HepG2 (cell line): Measurements from ENCODE around the gene HSCB. TPM values are rescaled to one million over a fixed set of nuclear protein-coding genes. Genes with fewer than 3 reads are reported as not detected.

Experiments used
- ATAC-seq: fragments of 200-7000 bp; cut with Tn5 transposase; 3 replicates; pipeline ENCODE4 v1.9.1; 2020; ENCODE audit warnings: mild to moderate bottlenecking, moderate library complexity
- BruUV-seq: library from RNA; stranded (reverse); fragments of 400-500 nt; replicated peaks from 2 replicates; lab custom pipeline; 2021; lab: Mats Ljungman, UMichigan
- CTCF ChIA-PET: fragments of 300-600 bp; formaldehyde crosslinking; extraction: SDS; loops from one replicate; lab custom pipeline; 2021; ENCODE audit warnings: low total read pairs, inconsistent platforms, low intra/inter-chr PET ratio; lab: Yijun Ruan, JAX
- POLR2A ChIA-PET: fragments of 350-600 bp; sonication (Branson Sonifier 250); formaldehyde crosslinking; loops from one replicate; lab custom pipeline; 2020; ENCODE audit warnings: antibody characterized with exemption, inconsistent platforms; lab: Yijun Ruan, JAX
- DNase-seq: peaks from one replicate; pipeline ENCODE4 v3.0.0-alpha.2; 2015; ENCODE audit warnings: low spot score
- FAIRE-seq: peaks from 3 replicates; lab custom pipeline; 2011; peaks lifted over from hg19 to GRCh38; lab: Jason Lieb, UNC
- H2AFZ ChIP-seq: one replicate; pipeline ENCODE4 v1.6.1; 2011; ENCODE audit warnings: low read length, inconsistent platforms
- H3K27ac ChIP-seq: fragments of 300-600 bp; 3 replicates; pipeline ENCODE4 v1.8.0; 2011; ENCODE audit warnings: mixed run types, mild to moderate bottlenecking, mixed read lengths, low read length, inconsistent platforms; ENCODE audit not compliant: insufficient read depth; ENCODE audit errors: extremely low read length
- H3K27me3 ChIP-seq, 2 experiments: fragments of 200-600 bp in 1 of 2; 2 replicates in 1 of 2; 3 replicates in 1 of 2; pipeline versions ENCODE4 v1.6.0 to v1.8.0; 2011; ENCODE audit warnings: low read length in 2 of 2, mild to moderate bottlenecking in 2 of 2, moderate library complexity in 2 of 2, inconsistent platforms in 1 of 2; ENCODE audit not compliant: insufficient read depth in 2 of 2, control insufficient read depth in 1 of 2
- H3K36me3 ChIP-seq, 2 experiments: fragments of 200-600 bp in 1 of 2; replicated peaks in 1 of 2; 2 replicates in 1 of 2; 3 replicates in 1 of 2; pipeline versions ENCODE4 v1.5.1 to v1.8.0; 2011; ENCODE audit warnings: low read length in 2 of 2, inconsistent platforms in 1 of 2; ENCODE audit not compliant: insufficient read depth in 2 of 2, control insufficient read depth in 1 of 2
- H3K4me1 ChIP-seq: 2 replicates; pipeline ENCODE4 v1.5.1; 2012; ENCODE audit warnings: low read length, inconsistent platforms; ENCODE audit not compliant: insufficient read depth
- H3K4me2 ChIP-seq: 2 replicates; pipeline ENCODE4 v1.6.0; 2011; ENCODE audit warnings: low read depth, low read length, inconsistent platforms
- H3K4me3 ChIP-seq, 3 experiments: fragments of 200-600 bp in 1 of 3; sonication (generic), shearing (Covaris generic) in 1 of 3; replicated peaks in 1 of 3; 2 replicates each; pipeline ENCODE4 v1.5.1; 2011 to 2016; ENCODE audit warnings: low read length in 3 of 3, inconsistent platforms in 2 of 3, low read depth in 2 of 3, mild to moderate bottlenecking in 2 of 3, control low read depth in 1 of 3, mixed read lengths in 1 of 3; ENCODE audit not compliant: insufficient read depth in 1 of 3
- H3K79me2 ChIP-seq: one replicate; pipeline ENCODE4 v1.6.1; 2011; ENCODE audit warnings: low read length, inconsistent platforms; ENCODE audit not compliant: insufficient read depth
- H3K9ac ChIP-seq: 2 replicates; pipeline ENCODE4 v1.6.0; 2011; ENCODE audit warnings: mild to moderate bottlenecking, low read depth, low read length, inconsistent platforms; ENCODE audit not compliant: insufficient read depth
- H3K9me3 ChIP-seq: 2 replicates; pipeline ENCODE4 v1.5.1; 2012; ENCODE audit warnings: mild to moderate bottlenecking, low read length
- H4K20me1 ChIP-seq: 2 replicates; pipeline ENCODE4 v1.6.0; 2011; ENCODE audit warnings: inconsistent platforms, mild to moderate bottlenecking, low read length, moderate library complexity; ENCODE audit not compliant: insufficient read depth
- FOSL2 ChIP-seq: sonication (generic); formaldehyde crosslinking; IDR thresholded peaks from 2 replicates; pipeline ENCODE4 v1.4.0; 2020; ENCODE audit warnings: missing genetic modification reagents
- JUN ChIP-seq: sonication (generic); formaldehyde crosslinking; IDR thresholded peaks from 2 replicates; pipeline ENCODE4 v1.4.0; 2020; ENCODE audit warnings: mild to moderate bottlenecking, missing genetic modification reagents
- MEF2D ChIP-seq: sonication (generic); formaldehyde crosslinking; IDR thresholded peaks from 2 replicates; pipeline ENCODE4 v1.5.1; 2020; ENCODE audit warnings: mild to moderate bottlenecking, missing genetic modification reagents
- NCOA1 ChIP-seq: sonication (generic); formaldehyde crosslinking; IDR thresholded peaks from 2 replicates; pipeline ENCODE4 v1.9.0; 2021; ENCODE audit warnings: missing genetic modification reagents
- ZMYM3 ChIP-seq: sonication (generic); formaldehyde crosslinking; IDR thresholded peaks from 2 replicates; pipeline ENCODE4 v1.5.1; 2020; ENCODE audit warnings: mild to moderate bottlenecking, missing genetic modification reagents
- ZNF263 ChIP-seq: sonication (generic); formaldehyde crosslinking; IDR thresholded peaks from 2 replicates; pipeline ENCODE4 v1.4.0; 2020; ENCODE audit warnings: missing genetic modification reagents
- ZNF3 ChIP-seq: IDR thresholded peaks from 2 replicates; pipeline ENCODE4 v1.7.0; 2017; ENCODE audit warnings: inconsistent platforms
- ZNF749 ChIP-seq: sonication (generic); formaldehyde crosslinking; IDR thresholded peaks from 2 replicates; pipeline ENCODE4 v1.8.0; 2022; ENCODE audit warnings: mild to moderate bottlenecking, missing genetic modification reagents, moderate library complexity, borderline replicate concordance
- ZNF768 ChIP-seq: sonication (generic); formaldehyde crosslinking; IDR thresholded peaks from 2 replicates; pipeline ENCODE4 v1.4.0; 2020; ENCODE audit warnings: missing genetic modification reagents
- WGBS: methylation state at CpG from one replicate; pipeline ENCODE4 v1.1.6; 2017; ENCODE audit warnings: low lambda C conversion rate; 5-methylcytosine and 5-hydroxymethylcytosine counted together
- in situ Hi-C: cut with HindIII; loops from 2 replicates; pipeline ENCODE4 v1.10.0; 2017; ENCODE audit warnings: low pct_unique_long_range_greater_than_20kb; ENCODE audit not compliant: extremely low pct_ligation_motif_present
- intact Hi-C: fragments of 100-400 bp; cut with micrococcal nuclease; formaldehyde crosslinking; loops from one replicate; pipeline ENCODE4 v1.10.0; 2022; ENCODE audit not compliant: unreplicated experiment
- polyA plus RNA-seq, 8 experiments: library from polyadenylated mRNA; depleted of rRNA in 3 of 8; stranded (reverse) in 7 of 8; unstranded in 1 of 8; fragments of >200 nt; fragmentation: Illumina TruSeq in 4 of 8; extraction: Trizol in 4 of 8; gene quantifications; 2 replicates each; pipeline versions ENCODE4 v1.2.1 to v1.2.3, GENCODE V29; 2011 to 2016; ENCODE audit warnings: low read depth in 4 of 8, missing spikeins in 1 of 8, mixed read lengths in 1 of 8; ENCODE audit not compliant: insufficient read depth in 1 of 8
- total RNA-seq, 5 experiments: library from RNA; depleted of rRNA; stranded (reverse); fragments of >200 nt; fragmentation: Illumina TruSeq; extraction: Trizol; gene quantifications; 2 replicates each; pipeline ENCODE4 v1.2.3, GENCODE V29; 2016; ENCODE audit warnings: low read depth in 1 of 5
- TF ChIP-seq, protein P1 (sequence below): sonication (generic); formaldehyde crosslinking; IDR thresholded peaks from 2 replicates; pipeline ENCODE4 v1.8.0; 2022; ENCODE audit warnings: missing genetic modification reagents, low read depth, mild to moderate bottlenecking, borderline replicate concordance
- TF ChIP-seq, protein P2 (sequence below): sonication (generic); formaldehyde crosslinking; IDR thresholded peaks from 2 replicates; pipeline ENCODE4 v1.8.0; 2022; ENCODE audit warnings: missing genetic modification reagents, mild to moderate bottlenecking, borderline replicate concordance
- TF ChIP-seq, protein P3 (sequence below): sonication (generic); formaldehyde crosslinking; IDR thresholded peaks from 2 replicates; pipeline ENCODE4 v1.5.0; 2020; ENCODE audit warnings: missing genetic modification reagents

The HSCB gene
- total and polyA plus RNA-seq, 2 of the 13 experiments (the other 11 are each of a cell fraction or from before 2014, with no cell fraction given): 15.4 to 20.9 TPM

- Histone ChIP-seq H3K36me3 (peaks cover 0 to 22% of the 10 kb centered on the region in 2 experiments; a peak in 2 of 5 replicates), H3K27me3 (no peaks in the 10 kb centered on the region; a peak in 1 of 5 replicates), H3K4me1 (peaks cover 84% of the 10 kb centered on the region), H3K79me2 (peaks cover 49% of the 10 kb centered on the region), H3K4me2 (peak overlapping the region; percentile 82), H3K4me3 (peak overlapping the region; percentile 71 to 87 (median 82)), H4K20me1 (no peaks in the 10 kb centered on the region), H3K9me3 (no peaks in the 10 kb centered on the region), H3K9ac (peak overlapping the region; percentile 96), H3K27ac (peak overlapping the region; percentile 91), H2AFZ (no peak overlapping the region)
- under 1% methylated on average over 10 of the region's 10 CpGs for WGBS
- in situ Hi-C loops: no loop called here
- FAIRE-seq: no peak
- POLR2A ChIA-PET: interaction anchor here (1.0 to 4.5 kb wide), 12 partner anchors 11 to 93 kb away, joined by 3 to 59 read pairs (median 5); partner anchors contain the start of genes CHEK2, HSCB, TTC28 and XBP1
- no peak for DNase-seq
- TSS peak; percentile 81 for BruUV-seq
- TF ChIP-seq MEF2D (CRISPR knock-in tag) (no peak), NCOA1 (CRISPR knock-in tag) (0 out of 2 replicates have a peak, but pooled peaks have one; percentile 11), FOSL2 (CRISPR knock-in tag) (0 out of 2 replicates have a peak, but pooled peaks have one; percentile 0), JUN (CRISPR knock-in tag) (no peak), ZNF768 (no peak), ZNF3 (CRISPR knock-in tag) (peak; percentile 92), ZNF263 (peak; percentile 66; the same call in 1 of the 2 replicates), ZMYM3 (CRISPR knock-in tag) (0 out of 2 replicates have a peak, but pooled peaks have one; percentile 0), ZNF749 (CRISPR knock-in tag) (no peak)
- TF ChIP-seq, protein P1, sequence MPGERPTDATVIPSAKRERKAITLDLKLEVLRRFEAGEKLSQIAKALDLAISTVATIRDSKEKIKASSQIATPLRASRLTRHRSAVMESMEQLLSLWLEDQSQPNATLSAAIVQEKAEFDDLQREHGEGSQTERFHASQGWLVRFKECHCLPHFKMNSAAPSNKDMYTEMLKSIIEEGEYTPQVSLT (CRISPR knock-in tag): no peak
- TF ChIP-seq, protein P2, sequence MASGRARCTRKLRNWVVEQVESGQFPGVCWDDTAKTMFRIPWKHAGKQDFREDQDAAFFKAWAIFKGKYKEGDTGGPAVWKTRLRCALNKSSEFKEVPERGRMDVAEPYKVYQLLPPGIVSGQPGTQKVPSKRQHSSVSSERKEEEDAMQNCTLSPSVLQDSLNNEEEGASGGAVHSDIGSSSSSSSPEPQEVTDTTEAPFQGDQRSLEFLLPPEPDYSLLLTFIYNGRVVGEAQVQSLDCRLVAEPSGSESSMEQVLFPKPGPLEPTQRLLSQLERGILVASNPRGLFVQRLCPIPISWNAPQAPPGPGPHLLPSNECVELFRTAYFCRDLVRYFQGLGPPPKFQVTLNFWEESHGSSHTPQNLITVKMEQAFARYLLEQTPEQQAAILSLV (CRISPR knock-in tag): no peak
- TF ChIP-seq, protein P3, sequence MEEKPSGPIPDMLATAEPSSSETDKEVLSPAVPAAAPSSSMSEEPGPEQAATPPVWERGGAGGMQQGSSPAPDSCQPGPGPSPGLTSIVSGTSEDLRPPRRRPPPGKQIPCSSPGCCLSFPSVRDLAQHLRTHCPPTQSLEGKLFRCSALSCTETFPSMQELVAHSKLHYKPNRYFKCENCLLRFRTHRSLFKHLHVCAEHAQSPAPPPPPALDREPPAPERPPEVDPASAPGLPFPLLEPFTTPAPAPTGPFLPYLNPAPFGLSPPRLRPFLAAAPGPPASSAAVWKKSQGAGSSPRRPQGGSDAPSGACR (CRISPR knock-in tag): 0 out of 2 replicates have a peak, but pooled peaks have one; percentile 57
- no peak for ATAC-seq
- intact Hi-C loops: no loop called here
- CTCF ChIA-PET: no interaction called here
Measured at GRCh38 chr22:28773461-28773867, 31.6 kb downstream of the HSCB start.
